Measurements from ENCODE around the gene APBB2.

Gene APBB2

DNA sequence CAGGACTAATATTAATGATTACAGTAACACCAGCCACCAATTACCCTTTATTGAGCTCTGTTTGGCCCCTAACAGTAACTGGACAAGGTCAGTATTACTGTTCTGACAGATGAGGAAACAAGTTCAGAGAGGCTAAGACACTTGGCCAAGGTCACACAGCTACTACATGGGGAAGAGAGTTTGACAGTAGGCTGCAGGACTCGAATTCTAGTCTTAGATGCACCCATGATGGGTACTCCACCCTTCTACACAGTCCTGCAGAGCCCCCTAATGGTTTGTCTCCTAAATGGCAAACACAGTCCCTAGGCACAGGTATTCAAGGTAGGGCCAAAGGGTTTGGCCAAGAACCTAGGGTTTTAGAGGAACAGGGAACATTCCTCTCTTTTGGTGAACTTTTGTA is 370.6 kb downstream of the APBB2 start:
- Histone ChIP-seq H3K27me3 (no peaks in the 10 kb centered on the region), H3K36me3 (no peaks in the 10 kb centered on the region), H3K27ac (no peak overlapping the region), H3K4me1 (ENCODE audit: control insufficient read depth in 1 of 2, insufficient read depth in 1 of 2, low read depth in 1 of 2, low read length in 1 of 2) (peaks cover 6 to 7% of the 10 kb centered on the region in 2 experiments), H3K4me3 (ENCODE audit: low read depth in 1 of 2, low read length in 1 of 2) (no peak overlapping the region), H3K9me3 (no peaks in the 10 kb centered on the region)
- TF ChIP-seq, protein P1, sequence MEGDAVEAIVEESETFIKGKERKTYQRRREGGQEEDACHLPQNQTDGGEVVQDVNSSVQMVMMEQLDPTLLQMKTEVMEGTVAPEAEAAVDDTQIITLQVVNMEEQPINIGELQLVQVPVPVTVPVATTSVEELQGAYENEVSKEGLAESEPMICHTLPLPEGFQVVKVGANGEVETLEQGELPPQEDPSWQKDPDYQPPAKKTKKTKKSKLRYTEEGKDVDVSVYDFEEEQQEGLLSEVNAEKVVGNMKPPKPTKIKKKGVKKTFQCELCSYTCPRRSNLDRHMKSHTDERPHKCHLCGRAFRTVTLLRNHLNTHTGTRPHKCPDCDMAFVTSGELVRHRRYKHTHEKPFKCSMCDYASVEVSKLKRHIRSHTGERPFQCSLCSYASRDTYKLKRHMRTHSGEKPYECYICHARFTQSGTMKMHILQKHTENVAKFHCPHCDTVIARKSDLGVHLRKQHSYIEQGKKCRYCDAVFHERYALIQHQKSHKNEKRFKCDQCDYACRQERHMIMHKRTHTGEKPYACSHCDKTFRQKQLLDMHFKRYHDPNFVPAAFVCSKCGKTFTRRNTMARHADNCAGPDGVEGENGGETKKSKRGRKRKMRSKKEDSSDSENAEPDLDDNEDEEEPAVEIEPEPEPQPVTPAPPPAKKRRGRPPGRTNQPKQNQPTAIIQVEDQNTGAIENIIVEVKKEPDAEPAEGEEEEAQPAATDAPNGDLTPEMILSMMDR (IDR thresholded peaks at IDR 0.05): peak; percentile 75

DNA sequence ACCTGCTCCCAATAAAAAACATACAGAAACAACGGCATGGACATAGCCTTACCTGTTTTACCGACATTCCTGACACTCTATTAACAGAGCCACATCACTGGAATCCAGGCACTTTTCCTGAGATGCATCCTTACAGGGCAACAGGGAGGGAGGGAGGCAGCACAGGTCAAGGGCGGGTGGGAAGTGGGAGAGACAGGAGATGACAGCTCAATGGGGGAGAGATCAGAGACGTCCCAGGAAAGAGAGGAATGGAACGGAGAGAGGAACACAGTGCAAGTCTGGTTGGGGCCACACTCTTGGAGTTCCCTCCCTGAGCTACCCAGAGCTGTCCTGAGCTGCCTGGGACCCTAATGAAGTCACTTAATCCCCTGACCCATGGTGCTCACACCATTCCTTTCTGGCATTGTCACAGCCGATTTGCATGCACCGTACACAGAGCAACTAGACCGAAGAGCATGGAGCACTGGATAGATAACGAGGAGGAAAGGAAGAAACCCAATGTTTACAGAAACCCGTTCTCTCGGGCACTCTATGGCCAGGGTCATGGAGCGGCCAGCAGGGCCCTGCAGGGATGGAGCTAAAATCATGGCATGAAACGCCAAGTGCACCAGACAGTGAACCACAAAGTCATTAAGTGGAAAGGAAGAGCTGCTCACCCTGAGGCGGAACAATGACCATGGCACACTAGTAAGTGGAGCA is 371.5 kb downstream of the APBB2 start:
- Histone ChIP-seq H3K27me3 (no peaks in the 10 kb centered on the region), H3K4me1 (ENCODE audit: control insufficient read depth in 1 of 2, insufficient read depth in 1 of 2, low read depth in 1 of 2, low read length in 1 of 2) (peaks cover 6 to 7% of the 10 kb centered on the region in 2 experiments), H3K36me3 (no peaks in the 10 kb centered on the region), H3K27ac (no peak overlapping the region), H3K4me3 (ENCODE audit: low read depth in 1 of 2, low read length in 1 of 2) (no peak overlapping the region), H3K9me3 (no peaks in the 10 kb centered on the region)
- TF ChIP-seq, protein P1 (IDR thresholded peaks at IDR 0.05): no peak

DNA sequence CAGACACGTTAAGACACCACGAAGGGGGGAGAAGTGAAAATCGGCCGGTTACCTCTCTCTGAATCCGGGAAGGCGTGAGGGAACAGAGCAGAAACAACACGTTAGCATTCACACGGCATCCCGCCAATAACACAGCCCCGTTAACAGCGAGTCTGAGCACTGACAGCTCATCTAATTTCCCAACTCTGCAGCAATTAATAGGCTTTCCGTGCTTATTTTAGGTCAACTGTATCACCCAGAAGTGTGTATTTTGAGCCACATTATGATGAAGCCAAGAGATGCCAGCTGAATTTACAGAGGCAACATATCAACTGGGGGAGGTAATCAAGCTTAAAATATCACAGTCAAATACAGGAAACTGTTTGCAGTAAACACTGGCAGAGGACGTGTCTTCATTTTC is 372.0 kb downstream of the APBB2 start:
- Histone ChIP-seq H3K27ac (no peak overlapping the region), H3K27me3 (no peaks in the 10 kb centered on the region), H3K4me1 (ENCODE audit: control insufficient read depth in 1 of 2, insufficient read depth in 1 of 2, low read depth in 1 of 2, low read length in 1 of 2) (peaks cover 6 to 7% of the 10 kb centered on the region in 2 experiments), H3K9me3 (no peaks in the 10 kb centered on the region), H3K4me3 (ENCODE audit: low read depth in 1 of 2, low read length in 1 of 2) (no peak overlapping the region), H3K36me3 (no peaks in the 10 kb centered on the region)
- TF ChIP-seq, protein P1 (IDR thresholded peaks at IDR 0.05): no peak

DNA sequence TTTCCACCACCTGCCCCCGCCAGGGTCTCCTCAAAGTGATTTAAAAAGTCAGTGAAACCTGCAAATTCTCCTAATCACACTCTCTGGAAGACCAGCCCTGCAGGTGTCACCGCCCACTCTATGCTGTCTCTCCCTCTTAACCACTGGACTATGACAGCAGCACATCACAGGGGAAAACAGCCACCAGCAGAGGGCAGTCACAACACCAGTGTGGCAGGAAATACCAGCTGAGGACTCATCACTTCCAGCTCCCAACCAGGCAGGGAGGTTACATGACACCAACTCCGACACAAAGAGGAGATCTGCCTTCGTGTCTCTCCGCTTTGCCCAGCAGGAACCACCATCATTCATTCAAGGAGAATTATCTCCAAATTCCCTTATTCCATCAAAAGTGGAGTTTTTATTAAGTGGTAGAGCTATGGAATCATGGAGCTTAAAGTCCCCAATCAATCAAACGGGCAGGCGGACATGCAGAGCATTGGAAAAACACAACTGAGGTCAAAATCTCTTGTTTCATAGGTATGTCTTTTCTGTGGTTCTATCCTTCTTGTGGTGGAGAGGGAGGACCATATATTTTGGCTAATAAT is 373.3 kb downstream of the APBB2 start:
- peaks cover 6 to 7% of the 10 kb centered on the region in 2 experiments for H3K4me1 ChIP-seq (ENCODE audit: control insufficient read depth in 1 of 2, insufficient read depth in 1 of 2, low read depth in 1 of 2, low read length in 1 of 2)
- TF ChIP-seq, protein P1 (IDR thresholded peaks at IDR 0.05): peak; percentile 76
- no peak overlapping the region for H3K4me3 ChIP-seq (ENCODE audit: low read depth in 1 of 2, low read length in 1 of 2)
- H3K27me3 ChIP-seq: no peaks in the 10 kb centered on the region
- H3K27ac ChIP-seq: no peak overlapping the region
- H3K36me3 ChIP-seq: no peaks in the 10 kb centered on the region
- no peaks in the 10 kb centered on the region for H3K9me3 ChIP-seq

DNA sequence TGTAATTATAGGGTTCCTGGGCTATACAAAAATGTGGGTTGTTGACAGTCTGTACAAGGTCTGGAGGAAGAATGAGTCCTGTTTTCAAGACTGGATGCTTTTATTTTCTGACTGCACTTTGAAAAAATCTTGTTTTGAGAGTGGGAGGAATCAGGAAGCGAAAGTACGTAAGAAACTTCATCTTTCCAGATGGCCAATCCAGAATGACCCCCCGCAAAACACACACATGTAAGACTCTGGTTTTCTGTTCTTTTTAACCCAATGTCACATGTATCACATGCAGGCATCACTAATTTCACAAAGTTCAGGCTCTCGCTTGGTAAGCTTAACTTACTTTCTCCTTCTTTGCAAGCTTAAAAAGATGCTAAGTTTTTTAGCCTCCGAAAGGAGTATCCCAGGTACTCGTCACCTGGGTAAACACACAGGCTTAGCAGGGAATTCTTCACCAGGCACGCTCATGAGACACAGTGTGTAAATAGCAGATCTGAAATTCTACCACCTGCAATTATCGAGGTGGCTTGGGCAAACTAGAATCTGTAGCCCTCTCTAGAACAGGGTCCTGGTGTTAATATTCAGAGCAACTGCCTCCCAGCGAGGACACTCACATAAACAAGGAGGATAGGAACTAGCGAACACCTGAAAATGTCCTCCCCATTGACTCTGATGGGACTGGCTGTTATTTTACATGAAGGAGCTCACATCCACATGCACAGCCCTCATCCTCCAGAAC is 373.9 kb downstream of the APBB2 start:
- Histone ChIP-seq H3K27ac (no peak overlapping the region), H3K9me3 (no peaks in the 10 kb centered on the region), H3K27me3 (no peaks in the 10 kb centered on the region), H3K4me3 (ENCODE audit: low read depth in 1 of 2, low read length in 1 of 2) (no peak overlapping the region), H3K4me1 (ENCODE audit: control insufficient read depth in 1 of 2, insufficient read depth in 1 of 2, low read depth in 1 of 2, low read length in 1 of 2) (peaks cover 6 to 7% of the 10 kb centered on the region in 2 experiments), H3K36me3 (no peaks in the 10 kb centered on the region)
- TF ChIP-seq, protein P1 (IDR thresholded peaks at IDR 0.05): no peak

Data from neutrophil (primary cell).